ENCODE results near the gene TMTC1.

TMTC1 gene

DNA sequence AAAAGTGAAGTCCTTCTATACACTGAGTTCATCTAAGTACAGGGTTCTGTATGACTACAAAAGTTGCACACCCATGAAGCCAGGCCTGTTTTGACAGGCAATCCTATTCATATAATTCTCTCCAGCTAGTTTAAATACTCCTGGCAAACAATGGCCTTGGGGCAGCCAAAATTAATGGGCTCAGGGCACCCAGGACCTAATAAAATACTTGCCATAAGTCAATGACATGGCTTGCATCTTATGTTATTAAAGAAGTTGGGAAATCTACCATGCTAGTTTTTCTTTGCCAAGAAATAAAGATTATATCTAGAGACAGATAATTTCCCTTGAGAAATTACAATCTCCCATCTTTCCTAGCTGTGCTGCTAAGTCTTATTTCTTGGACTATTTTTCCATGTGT is 11.1 kb upstream of the TMTC1 start:
- Histone ChIP-seq H3K9me3 (peaks cover 3% of the 10 kb centered on the region; the same call in 1 of the 2 replicates), H3K4me1 (no peaks in the 10 kb centered on the region; the same call in 1 of the 2 replicates), H3K36me3 (no peaks in the 10 kb centered on the region), H3K4me3 (ENCODE audit: low read depth, low read length) (no peak overlapping the region), H3K27me3 (no peaks in the 10 kb centered on the region)
- no peak for DNase-seq
- TF ChIP-seq, protein P1, sequence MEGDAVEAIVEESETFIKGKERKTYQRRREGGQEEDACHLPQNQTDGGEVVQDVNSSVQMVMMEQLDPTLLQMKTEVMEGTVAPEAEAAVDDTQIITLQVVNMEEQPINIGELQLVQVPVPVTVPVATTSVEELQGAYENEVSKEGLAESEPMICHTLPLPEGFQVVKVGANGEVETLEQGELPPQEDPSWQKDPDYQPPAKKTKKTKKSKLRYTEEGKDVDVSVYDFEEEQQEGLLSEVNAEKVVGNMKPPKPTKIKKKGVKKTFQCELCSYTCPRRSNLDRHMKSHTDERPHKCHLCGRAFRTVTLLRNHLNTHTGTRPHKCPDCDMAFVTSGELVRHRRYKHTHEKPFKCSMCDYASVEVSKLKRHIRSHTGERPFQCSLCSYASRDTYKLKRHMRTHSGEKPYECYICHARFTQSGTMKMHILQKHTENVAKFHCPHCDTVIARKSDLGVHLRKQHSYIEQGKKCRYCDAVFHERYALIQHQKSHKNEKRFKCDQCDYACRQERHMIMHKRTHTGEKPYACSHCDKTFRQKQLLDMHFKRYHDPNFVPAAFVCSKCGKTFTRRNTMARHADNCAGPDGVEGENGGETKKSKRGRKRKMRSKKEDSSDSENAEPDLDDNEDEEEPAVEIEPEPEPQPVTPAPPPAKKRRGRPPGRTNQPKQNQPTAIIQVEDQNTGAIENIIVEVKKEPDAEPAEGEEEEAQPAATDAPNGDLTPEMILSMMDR (IDR thresholded peaks at IDR 0.05; ENCODE audit: low read depth, low read length): no peak

DNA sequence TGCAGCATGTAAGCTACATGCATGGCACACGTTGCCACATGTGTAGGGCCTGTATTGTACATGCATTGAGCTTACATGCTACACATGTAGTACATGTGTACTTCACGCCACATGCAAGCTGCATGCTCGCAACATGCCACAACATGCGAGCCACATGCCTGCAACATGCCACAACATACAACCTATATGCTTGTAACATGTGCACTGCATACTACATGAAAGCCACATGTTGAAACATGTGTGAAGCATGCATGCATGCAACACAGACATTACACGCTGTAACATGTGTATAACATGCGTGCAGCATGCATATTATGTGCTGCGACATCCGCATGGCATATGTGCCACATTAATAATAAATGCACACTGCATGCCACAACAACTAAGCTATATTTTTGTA is 9.1 kb upstream of the TMTC1 start:
- no peak for DNase-seq
- H3K4me1 ChIP-seq: no peaks in the 10 kb centered on the region; the same call in 1 of the 2 replicates
- no peak overlapping the region for H3K4me3 ChIP-seq (ENCODE audit: low read depth, low read length)
- peaks cover 3% of the 10 kb centered on the region; the same call in 1 of the 2 replicates for H3K9me3 ChIP-seq
- no peaks in the 10 kb centered on the region for H3K36me3 ChIP-seq
- no peaks in the 10 kb centered on the region for H3K27me3 ChIP-seq
- TF ChIP-seq, protein P1 (IDR thresholded peaks at IDR 0.05; ENCODE audit: low read depth, low read length): no peak

DNA sequence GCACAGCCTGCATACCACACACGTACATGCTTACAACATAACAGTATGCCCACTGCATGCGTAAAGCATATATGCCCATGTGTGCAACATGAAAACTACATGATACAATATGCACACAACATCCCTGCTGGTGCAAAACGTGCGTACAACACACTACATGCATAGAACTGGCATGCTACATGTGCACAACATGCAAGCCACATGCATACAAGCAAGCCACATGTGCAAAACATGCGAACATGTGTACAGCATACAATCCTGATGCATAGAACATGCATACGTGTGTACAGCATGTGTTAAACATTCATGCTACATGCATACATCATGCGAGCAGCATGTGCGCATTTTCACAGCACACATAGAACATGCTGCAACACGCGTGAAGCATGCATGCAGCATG is 8.4 kb upstream of the TMTC1 start:
- TF ChIP-seq, protein P1 (IDR thresholded peaks at IDR 0.05; ENCODE audit: low read depth, low read length): no peak
- no peaks in the 10 kb centered on the region; the same call in 1 of the 2 replicates for H3K4me1 ChIP-seq
- H3K36me3 ChIP-seq: no peaks in the 10 kb centered on the region

DNA sequence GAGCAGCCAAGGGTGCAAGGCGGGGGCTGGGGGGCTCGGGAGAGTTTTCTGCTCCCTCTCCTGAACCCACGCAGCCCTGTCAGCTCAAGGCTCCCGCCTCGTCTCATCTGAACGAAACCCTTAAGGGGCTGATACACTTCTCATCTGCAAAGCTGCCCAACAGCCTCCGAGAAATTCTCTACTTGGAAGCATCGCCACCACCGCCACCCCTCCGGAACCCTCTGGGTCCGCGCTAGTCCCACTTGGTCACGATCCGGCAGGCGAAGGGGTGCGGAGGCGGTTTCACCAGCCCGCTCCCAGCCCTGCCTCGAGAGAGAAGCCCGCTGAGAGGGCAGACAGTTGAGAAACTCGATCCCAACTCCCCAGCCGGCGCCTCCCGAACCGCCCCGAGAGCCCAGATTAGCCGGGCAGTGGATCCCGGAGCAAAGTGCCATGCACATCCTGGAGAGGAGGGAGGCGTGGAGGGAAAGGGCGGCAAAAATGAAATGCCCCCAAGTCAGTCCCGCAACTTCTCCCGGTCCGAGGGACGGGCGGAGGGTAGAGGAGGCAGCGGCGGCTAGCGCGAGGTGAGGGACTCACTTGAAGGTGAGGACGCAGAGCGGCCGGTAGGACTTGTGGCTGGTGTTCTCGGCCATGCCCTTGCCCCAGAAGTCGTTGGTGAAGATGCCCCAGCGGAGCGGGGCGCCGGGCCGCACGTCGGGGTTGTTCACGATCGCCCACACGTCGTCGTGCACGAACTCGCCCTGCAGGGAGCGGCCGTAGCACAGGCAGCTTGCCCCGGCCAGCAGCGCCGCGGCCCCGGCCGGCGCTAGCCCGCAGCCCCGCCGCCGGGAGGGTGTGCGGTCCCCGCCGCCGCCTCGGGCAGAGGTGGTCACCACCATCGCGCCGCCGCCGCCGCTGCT is 620 bp downstream of the TMTC1 start:
- no peaks in the 10 kb centered on the region for H3K4me1 ChIP-seq
- peak overlapping the region; percentile 82 for H3K4me3 ChIP-seq (ENCODE audit: low read depth, low read length)
- H3K36me3 ChIP-seq: no peaks in the 10 kb centered on the region
- peaks cover 5% of the 10 kb centered on the region; the same call in 1 of the 2 replicates for H3K9me3 ChIP-seq
- peak; percentile 43 for DNase-seq
- TF ChIP-seq, protein P1 (IDR thresholded peaks at IDR 0.05; ENCODE audit: low read depth, low read length): no peak
- H3K27me3 ChIP-seq: peaks cover 6% of the 10 kb centered on the region; the same call in 1 of the 2 replicates

More for the DNA sequence above, 8.4 kb upstream of the TMTC1 start:
- DNase-seq: no peak
- peaks cover 3% of the 10 kb centered on the region; the same call in 1 of the 2 replicates for H3K9me3 ChIP-seq
- no peaks in the 10 kb centered on the region for H3K27me3 ChIP-seq
- H3K4me3 ChIP-seq (ENCODE audit: low read depth, low read length): no peak overlapping the region

DNA sequence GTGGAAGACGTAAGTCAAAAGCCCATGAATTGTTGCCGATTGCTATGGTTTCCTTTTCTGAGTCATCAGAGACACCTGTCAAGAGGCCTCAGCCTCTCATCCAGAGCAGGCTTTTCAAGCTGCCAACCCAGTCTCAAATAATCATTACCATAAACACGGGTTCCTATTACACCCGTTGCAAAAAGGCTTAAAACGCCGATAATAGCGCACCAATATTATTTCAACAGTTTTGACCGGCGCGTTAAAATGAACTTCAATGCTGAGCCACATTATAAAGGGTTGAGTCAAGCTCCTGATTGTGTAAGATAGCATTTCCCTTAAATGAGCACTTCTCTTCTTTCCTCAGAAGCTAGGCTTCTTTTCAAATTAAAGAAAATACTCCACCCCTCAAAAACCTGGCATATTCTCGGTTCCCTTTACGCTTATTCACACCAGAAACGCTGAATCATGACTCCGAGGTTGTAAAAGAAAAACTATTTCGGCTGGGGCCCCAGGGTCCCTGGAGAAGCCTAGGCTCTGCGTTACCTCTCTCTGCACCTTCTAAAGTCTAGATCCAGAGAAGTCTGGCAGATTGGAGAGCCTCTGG is 1.4 kb downstream of the TMTC1 start:
- Histone ChIP-seq H3K9me3 (peaks cover 5% of the 10 kb centered on the region; the same call in 1 of the 2 replicates), H3K27me3 (peaks cover 6% of the 10 kb centered on the region; the same call in 1 of the 2 replicates), H3K36me3 (no peaks in the 10 kb centered on the region), H3K4me3 (ENCODE audit: low read depth, low read length) (peak overlapping the region; percentile 82), H3K4me1 (no peaks in the 10 kb centered on the region)
- TF ChIP-seq, protein P1 (IDR thresholded peaks at IDR 0.05; ENCODE audit: low read depth, low read length): no peak
- DNase-seq: no peak

Measured in BE2C (cell line).